SU-DHL-6 (cell line): ENCODE results near the gene NCF1.
"Not testable (repeated sequence)": the region's sequence is repeated elsewhere in the genome, so short reads cannot be mapped to it uniquely, and the experiment has no call there.

Source experiments
- EZH2phosphoT487 ChIP-seq: fragments of 200-600 bp; sonication (generic), shearing (Covaris generic); conservative IDR thresholded peaks from 2 replicates; pipeline ENCODE4 v1.6.1; 2018; ENCODE audit warnings: mild to moderate bottlenecking, antibody characterized with exemption, low read length, moderate library complexity, mixed read lengths
- TF ChIP-seq, protein P1 (sequence below): fragments of 200-600 bp; sonication (generic); IDR thresholded peaks from one replicate; pipeline ENCODE4 v1.5.1; 2017; ENCODE audit warnings: antibody characterized with exemption, mild to moderate bottlenecking, low read length, moderate library complexity; ENCODE audit not compliant: insufficient read depth, poor library complexity, severe bottlenecking

DNA sequence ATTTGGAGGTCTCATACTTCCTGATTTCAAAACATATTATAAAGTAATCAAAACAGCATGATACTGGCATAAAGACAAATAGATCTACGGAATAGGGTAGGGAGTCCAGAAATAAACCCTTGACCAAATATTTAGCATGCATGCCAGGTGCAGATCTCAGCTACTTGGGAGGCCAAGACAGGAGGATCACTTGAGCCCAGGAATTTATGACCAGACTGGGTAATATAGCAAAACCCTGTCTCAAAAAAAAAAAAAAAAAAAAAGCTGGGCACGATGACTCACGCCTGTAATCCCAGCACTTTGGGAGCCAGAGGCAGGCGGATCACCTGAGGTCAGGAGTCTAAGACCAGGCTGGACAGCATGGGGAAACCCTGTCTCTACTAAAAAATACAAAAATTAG is 56.1 kb downstream of the NCF1 start:
- not testable (repeated sequence) for TF ChIP-seq EZH2phosphoT487
- TF ChIP-seq, protein P1, sequence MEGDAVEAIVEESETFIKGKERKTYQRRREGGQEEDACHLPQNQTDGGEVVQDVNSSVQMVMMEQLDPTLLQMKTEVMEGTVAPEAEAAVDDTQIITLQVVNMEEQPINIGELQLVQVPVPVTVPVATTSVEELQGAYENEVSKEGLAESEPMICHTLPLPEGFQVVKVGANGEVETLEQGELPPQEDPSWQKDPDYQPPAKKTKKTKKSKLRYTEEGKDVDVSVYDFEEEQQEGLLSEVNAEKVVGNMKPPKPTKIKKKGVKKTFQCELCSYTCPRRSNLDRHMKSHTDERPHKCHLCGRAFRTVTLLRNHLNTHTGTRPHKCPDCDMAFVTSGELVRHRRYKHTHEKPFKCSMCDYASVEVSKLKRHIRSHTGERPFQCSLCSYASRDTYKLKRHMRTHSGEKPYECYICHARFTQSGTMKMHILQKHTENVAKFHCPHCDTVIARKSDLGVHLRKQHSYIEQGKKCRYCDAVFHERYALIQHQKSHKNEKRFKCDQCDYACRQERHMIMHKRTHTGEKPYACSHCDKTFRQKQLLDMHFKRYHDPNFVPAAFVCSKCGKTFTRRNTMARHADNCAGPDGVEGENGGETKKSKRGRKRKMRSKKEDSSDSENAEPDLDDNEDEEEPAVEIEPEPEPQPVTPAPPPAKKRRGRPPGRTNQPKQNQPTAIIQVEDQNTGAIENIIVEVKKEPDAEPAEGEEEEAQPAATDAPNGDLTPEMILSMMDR = not testable (repeated sequence)
